Heart left ventricle (tissue), 16 donors: Measurements from ENCODE around the gene SNTA1. TPM values are rescaled to one million over a fixed set of nuclear protein-coding genes. Genes with fewer than 3 reads are reported as not detected.

Experiments used
- ATAC-seq, 4 donors: fragments of 200-7000 bp; cut with Tn5 transposase; one replicate each; pipeline ENCODE4 v1.9.1; 2020 to 2022; ENCODE audit warnings: moderate library complexity in 4 of 4, mild to moderate bottlenecking in 3 of 4, moderate number of reproducible peaks in 1 of 4
- DNase-seq, 5 donors: peaks; one replicate each; pipeline ENCODE4 v3.0.0-alpha.2; 2020
- H3K27ac ChIP-seq, 12 donors: fragments of 200-600 bp; sonication (generic) in 4 of 12; one replicate each; pipeline versions ENCODE4 v1.5.0 to v1.8.0; 2016 to 2022; ENCODE audit warnings: mild to moderate bottlenecking in 2 of 12
- H3K27me3 ChIP-seq, 9 donors: fragments of 200-600 bp; sonication (generic) in 2 of 9; one replicate each; pipeline versions ENCODE4 v1.5.1 to v1.8.0; 2016 to 2022; ENCODE audit warnings: mild to moderate bottlenecking in 3 of 9
- H3K36me3 ChIP-seq, 9 donors: fragments of 200-600 bp; sonication (generic) in 2 of 9; one replicate each; pipeline versions ENCODE4 v1.5.0 to v1.8.0; 2018 to 2022; ENCODE audit warnings: mild to moderate bottlenecking in 2 of 9
- H3K4me1 ChIP-seq, 12 donors: fragments of 200-600 bp; sonication (generic) in 4 of 12; one replicate each; pipeline versions ENCODE4 v1.5.0 to v1.8.0; 2016 to 2022; ENCODE audit warnings: mild to moderate bottlenecking in 3 of 12
- H3K4me3 ChIP-seq, 12 donors: fragments of 200-600 bp; sonication (generic) in 4 of 12; one replicate each; pipeline versions ENCODE4 v1.5.0 to v1.8.0; 2017 to 2022; ENCODE audit warnings: mild to moderate bottlenecking in 9 of 12, moderate library complexity in 4 of 12
- H3K9me3 ChIP-seq, 12 donors: fragments of 200-600 bp; sonication (generic) in 4 of 12; one replicate each; pipeline versions ENCODE4 v1.5.0 to v1.8.0; 2016 to 2022; ENCODE audit warnings: mild to moderate bottlenecking in 1 of 12
- CTCF ChIP-seq, 12 donors: fragments of 200-600 bp; sonication (generic) in 4 of 12; IDR thresholded peaks; one replicate each; pipeline versions ENCODE4 v1.5.0 to v1.8.0; 2018 to 2022; ENCODE audit warnings: antibody characterized with exemption in 12 of 12, mild to moderate bottlenecking in 5 of 12
- POLR2A ChIP-seq, 2 donors: fragments of 450-650 bp; IDR thresholded peaks; one replicate each; pipeline ENCODE4 v1.6.1; 2017; ENCODE audit warnings: antibody characterized with exemption in 2 of 2, mild to moderate bottlenecking in 2 of 2, moderate library complexity in 2 of 2
- WGBS, 4 donors: extraction: QIAGEN DNeasy Blood & Tissue Kit in 2 of 4; methylation state at CpG; one replicate each; pipeline versions ENCODE4 v1.1.5 to v1.1.7; 2013 to 2018; 5-methylcytosine and 5-hydroxymethylcytosine counted together
- intact Hi-C, 10 donors: fragments of 100-400 bp; cut with DNase I; formaldehyde crosslinking; loops; one replicate each; pipeline versions ENCODE4 v1.11.1 to v1.14.2; 2022
- polyA plus RNA-seq, 2 donors: library from polyadenylated mRNA; stranded (reverse); fragments of 200-250 nt; gene quantifications; one replicate each; pipeline ENCODE4 v1.2.3, GENCODE V29; 2013
- total RNA-seq, 9 donors: library from RNA; depleted of rRNA in 2 of 9; stranded (reverse); fragments of >200 nt in 2 of 9; fragmentation: NEBNext Ultra II Directional in 3 of 9; extraction: Animal tissue kit (Norgen Biotek cat#: 25700) in 3 of 9; gene quantifications; one replicate each; pipeline versions ENCODE4 v1.1.0 to v1.2.4, GENCODE V29; 2016 to 2023
- donor health status: ischemic (EF 13 %, LVEDD 7.1; RV severe dilation, severe dysfunction).
- donor health status: healthy with polysubstance abuse.
- donor health status: DM: no; HTN: yes; CAD: no.
- donor health status: DM: no; HTN: no; CAD: no.
- donor health status: ischemic (EF 25% LVEDD 6.9; RV normal size, moderate dysfunction).
- donor health status: ischemic (EF 25% LVEDD 5.7; RV mildly dilated, moderate dysfunction).
- donor health status: healthy.
- donor health status: DM: yes; HTN: yes; CAD: no.
- donor health status: ischemic (EF 35%, LVEDD 5.7; RV mildly dilated, moderate dysfunction).
- donor health status: nonischemic (EF 11% LVEDD 7.7; RV severe dilation, severe dysfunction).
- donor health status: DM: yes; HTN: yes; CAD: no.
- donor health status: PGD.
- donor health status: ischemic (EF 29% LVEDD 5.4; RV normal size, mild dysfunction).
- donor health status: nonischemic (EF 23%, LVEDD 6.1; RV moderate dilation, normal function).

The SNTA1 gene
- total and polyA plus RNA-seq, 11 donors: 91.0 to 318 (median 166) TPM

- 60 to 69% (median 62%) methylated on average over 8 of the region's 8 CpGs for WGBS, 4 donors
- TF ChIP-seq POLR2A (IDR thresholded peaks at IDR 0.05): no peak
- TF ChIP-seq CTCF (IDR thresholded peaks at IDR 0.05): no peak
- no peaks in the 10 kb centered on the region for H3K27me3 ChIP-seq
- DNase-seq (no peak), ATAC-seq (peak in 2 of 4 donors; percentile 40 to 44)
- no peaks in the 10 kb centered on the region for H3K9me3 ChIP-seq
- H3K36me3 ChIP-seq: peaks cover 0 to 99% (median 92%) of the 10 kb centered on the region in 9 donors
- H3K27ac ChIP-seq: no peak overlapping the region
- H3K4me3 ChIP-seq: no peak overlapping the region
- intact Hi-C loops: no loop called here
- peaks cover 0 to 20% (median 0%) of the 10 kb centered on the region in 12 donors for H3K4me1 ChIP-seq
These were observed 83.9 kb downstream of the SNTA1 start for GRCh38 chr20:33359399-33360261.

Other genes starting within 250 kb of the SNTA1 start
- not detected for gene BPIFA3, start 226.4 kb downstream of the SNTA1 start, total RNA-seq
- not detected for gene BPIFA3, start 226.4 kb downstream of the SNTA1 start, polyA plus RNA-seq
- not detected for gene BPIFA1, start 207.8 kb downstream of the SNTA1 start, total RNA-seq
- gene BPIFA1, start 207.8 kb downstream of the SNTA1 start, polyA plus RNA-seq: not detected
- not detected for gene BPIFB1, start 160.5 kb downstream of the SNTA1 start, total RNA-seq
- gene BPIFB1, start 160.5 kb downstream of the SNTA1 start, polyA plus RNA-seq: under 1 TPM in 1 of 2 donors, not detected in 1; 0.04 TPM
- gene CDK5RAP1, start 42.2 kb downstream of the SNTA1 start, total RNA-seq: 10 to 100 TPM; 17.6 to 24.3 (median 20.1) TPM
- gene CDK5RAP1, start 42.2 kb downstream of the SNTA1 start, polyA plus RNA-seq: 10 to 100 TPM; 30.6 to 34.9 TPM
- 10 to 100 TPM in 5 of 9 donors, 1 to 10 TPM in 4; 7.4 to 15.0 (median 11.3) TPM for gene CBFA2T2, start 46.3 kb upstream of the SNTA1 start, total RNA-seq
- gene CBFA2T2, start 46.3 kb upstream of the SNTA1 start, polyA plus RNA-seq: 1 to 10 TPM; 4.6 to 6.5 TPM
- under 1 TPM in 2 of 9 donors, not detected in 7; 0.13 to 0.50 TPM for gene C20orf144, start 218.6 kb upstream of the SNTA1 start, total RNA-seq
- gene C20orf144, start 218.6 kb upstream of the SNTA1 start, polyA plus RNA-seq: under 1 TPM in 1 of 2 donors, not detected in 1; 0.15 TPM
- gene ACTL10, start 223.2 kb upstream of the SNTA1 start, total RNA-seq: 1 to 10 TPM in 1 of 9 donors, under 1 TPM in 8; 0.13 to 1.1 (median 0.36) TPM
- gene ACTL10, start 223.2 kb upstream of the SNTA1 start, polyA plus RNA-seq: under 1 TPM; 0.23 to 0.57 TPM
- 100 to 1,000 TPM in 1 of 9 donors, 10 to 100 TPM in 8; 54.5 to 111 (median 74.8) TPM for gene NECAB3, start 230.7 kb upstream of the SNTA1 start, total RNA-seq
- 10 to 100 TPM; 37.6 to 67.2 TPM for gene NECAB3, start 230.7 kb upstream of the SNTA1 start, polyA plus RNA-seq
- 1 to 10 TPM in 7 of 9 donors, under 1 TPM in 2; 0.32 to 6.4 (median 1.4) TPM for gene E2F1, start 242.6 kb upstream of the SNTA1 start, total RNA-seq
- 1 to 10 TPM in 1 of 2 donors, under 1 TPM in 1; 0.46 to 1.1 TPM for gene E2F1, start 242.6 kb upstream of the SNTA1 start, polyA plus RNA-seq